Neuron (in vitro differentiated cells): ENCODE data around the gene CNTFR.
A peak's percentile ranks its signal among the peaks of the same experiment; 100 is the strongest.

ENCODE experiments used
- H2AFZ ChIP-seq: one replicate; pipeline ENCODE4 v1.6.1; 2013; ENCODE audit warnings: low read depth, mild to moderate bottlenecking, inconsistent platforms, low read length, moderate library complexity
- H3K27me3 ChIP-seq: one replicate; pipeline ENCODE4 v1.6.1; 2013; ENCODE audit warnings: low read length; ENCODE audit not compliant: insufficient read depth
- H3K36me3 ChIP-seq: one replicate; pipeline ENCODE4 v1.6.1; 2013; ENCODE audit warnings: low read length; ENCODE audit not compliant: insufficient read depth
- H3K4me1 ChIP-seq: one replicate; pipeline ENCODE4 v1.6.1; 2013; ENCODE audit warnings: low read length; ENCODE audit not compliant: insufficient read depth
- H3K4me3 ChIP-seq: 2 replicates; pipeline ENCODE4 v1.5.1; 2013; ENCODE audit warnings: mild to moderate bottlenecking, low read length, moderate library complexity
- H3K9me3 ChIP-seq: one replicate; pipeline ENCODE4 v1.6.1; 2013; ENCODE audit warnings: low read length

Gene CNTFR

GRCh38 chr9:34628656-34629490 is 39.3 kb upstream of the CNTFR start, which contains the start of gene ARID3C:
ARID3C (minus strand) TSS chr9:34629066; CDS start chr9:34628014, 1,052 bp downstream.
- H3K27me3 ChIP-seq = peaks cover 66% of the 10 kb centered on the region
- H3K4me1 ChIP-seq = peaks cover 12% of the 10 kb centered on the region
- peak within 1 kb of the TSS; percentile 21 for H3K4me3 ChIP-seq
- H3K36me3 ChIP-seq = no peaks in the 10 kb centered on the region
- no peaks in the 10 kb centered on the region for H3K9me3 ChIP-seq
- no peak within 1 kb of the TSS for H2AFZ ChIP-seq

GRCh38 chr9:34627716-34628655 is 38.5 kb upstream of the CNTFR start:
- Histone ChIP-seq H3K4me3 (peak overlapping the region; percentile 21), H2AFZ (no peak overlapping the region), H3K36me3 (no peaks in the 10 kb centered on the region), H3K4me1 (peaks cover 12% of the 10 kb centered on the region), H3K27me3 (peaks cover 66% of the 10 kb centered on the region), H3K9me3 (peaks cover 2% of the 10 kb centered on the region)

- H3K27me3 ChIP-seq = peaks cover 60% of the 10 kb centered on the region
- no peak overlapping the region for H3K4me3 ChIP-seq
Measured at GRCh38 chr9:34625186-34625486, 35.6 kb upstream of the CNTFR start.

GRCh38 chr9:34624475-34625185 is 35.1 kb upstream of the CNTFR start:
- H3K4me1 ChIP-seq = peaks cover 19% of the 10 kb centered on the region
- peak overlapping the region; percentile 64 for H2AFZ ChIP-seq
- H3K27me3 ChIP-seq = peaks cover 56% of the 10 kb centered on the region
- peaks cover 2% of the 10 kb centered on the region for H3K9me3 ChIP-seq
- no peaks in the 10 kb centered on the region for H3K36me3 ChIP-seq
- no peak overlapping the region for H3K4me3 ChIP-seq

More at GRCh38 chr9:34625186-34625486, 35.6 kb upstream of the CNTFR start:
- Histone ChIP-seq H3K9me3 (peaks cover 2% of the 10 kb centered on the region), H3K4me1 (peaks cover 17% of the 10 kb centered on the region), H3K36me3 (no peaks in the 10 kb centered on the region), H2AFZ (no peak overlapping the region)

GRCh38 chr9:34623374-34624235 is 34.1 kb upstream of the CNTFR start:
- peaks cover 48% of the 10 kb centered on the region for H3K27me3 ChIP-seq
- peaks cover 2% of the 10 kb centered on the region for H3K36me3 ChIP-seq
- no peak overlapping the region for H2AFZ ChIP-seq
- H3K4me1 ChIP-seq = peaks cover 19% of the 10 kb centered on the region
- H3K9me3 ChIP-seq = peaks cover 2% of the 10 kb centered on the region
- no peak overlapping the region for H3K4me3 ChIP-seq

- Histone ChIP-seq H3K4me3 (peak within 1 kb of the TSS; percentile 84), H3K36me3 (peaks cover 29% of the 10 kb centered on the region), H3K9me3 (peaks cover 2% of the 10 kb centered on the region), H3K27me3 (peaks cover 16% of the 10 kb centered on the region), H3K4me1 (peaks cover 14% of the 10 kb centered on the region), H2AFZ (peak within 1 kb of the TSS; percentile 51)
Measured at GRCh38 chr9:34620061-34620994, 30.8 kb upstream of the CNTFR start, which contains the start of gene DCTN3. DCTN3 (minus strand) TSS chr9:34620495; CDS start chr9:34620464, 31 bp downstream.

- no peak overlapping the region for H2AFZ ChIP-seq
- peaks cover 48% of the 10 kb centered on the region for H3K36me3 ChIP-seq
- H3K4me1 ChIP-seq = peaks cover 20% of the 10 kb centered on the region
- no peaks in the 10 kb centered on the region for H3K9me3 ChIP-seq
- no peak overlapping the region for H3K4me3 ChIP-seq
- no peaks in the 10 kb centered on the region for H3K27me3 ChIP-seq
Measured at GRCh38 chr9:34615132-34615531, 25.6 kb upstream of the CNTFR start.

GRCh38 chr9:34612788-34613390 is 23.4 kb upstream of the CNTFR start:
- H3K9me3 ChIP-seq = no peaks in the 10 kb centered on the region
- peaks cover 12% of the 10 kb centered on the region for H3K4me1 ChIP-seq
- H2AFZ ChIP-seq = peak overlapping the region; percentile 65
- no peaks in the 10 kb centered on the region for H3K27me3 ChIP-seq
- H3K4me3 ChIP-seq = peak overlapping the region; percentile 60
- H3K36me3 ChIP-seq = peaks cover 40% of the 10 kb centered on the region

- Histone ChIP-seq H3K36me3 (peaks cover 33% of the 10 kb centered on the region), H3K27me3 (no peaks in the 10 kb centered on the region), H3K4me1 (peaks cover 12% of the 10 kb centered on the region), H2AFZ (peak within 1 kb of the TSS; percentile 65), H3K4me3 (peak within 1 kb of the TSS; percentile 60), H3K9me3 (no peaks in the 10 kb centered on the region)
Measured at GRCh38 chr9:34611811-34612787, 22.6 kb upstream of the CNTFR start, which contains the start of gene RPP25L. RPP25L (minus strand) TSS chr9:34612097; CDS start chr9:34611296, 801 bp downstream.

GRCh38 chr9:34611251-34611810 is 21.8 kb upstream of the CNTFR start:
- H2AFZ ChIP-seq = peak overlapping the region; percentile 65
- H3K36me3 ChIP-seq = peaks cover 25% of the 10 kb centered on the region
- H3K9me3 ChIP-seq = no peaks in the 10 kb centered on the region
- peaks cover 12% of the 10 kb centered on the region for H3K4me1 ChIP-seq
- H3K27me3 ChIP-seq = no peaks in the 10 kb centered on the region
- H3K4me3 ChIP-seq = peak overlapping the region; percentile 60
